Measurements from ENCODE around the gene SLMAP.
"Not testable (repeated sequence)": the region's sequence is repeated elsewhere in the genome, so short reads cannot be mapped to it uniquely, and the experiment has no call there.

The SLMAP gene

DNA sequence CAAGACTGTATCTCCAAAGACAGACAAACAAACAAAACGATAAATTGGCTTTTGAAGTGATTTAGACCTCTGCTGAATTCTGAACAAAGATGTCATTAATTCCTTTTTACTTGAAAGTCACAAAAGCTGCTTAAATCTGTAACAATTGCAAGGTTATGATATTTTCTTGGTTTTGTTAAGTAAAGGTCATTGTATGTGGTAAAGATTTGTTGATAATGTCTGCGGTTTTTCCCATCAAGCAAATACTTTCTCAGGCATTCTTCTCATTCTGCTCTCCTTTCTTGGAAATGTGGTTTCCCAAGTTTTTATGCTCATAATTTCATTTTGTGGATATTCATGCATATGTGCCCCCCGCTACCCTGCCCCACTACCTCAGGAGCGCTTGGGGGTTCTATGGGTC lies 116.5 kb downstream of the SLMAP start:
- H3K9me3 ChIP-seq (ENCODE audit: control insufficient read depth, low read length), result no peaks in the 10 kb centered on the region
- no peaks in the 10 kb centered on the region for H3K4me1 ChIP-seq (ENCODE audit: control insufficient read depth, insufficient read depth, low read length)
- no peak overlapping the region for H3K4me3 ChIP-seq (ENCODE audit: insufficient read depth, low read depth, low read length)
- no peaks in the 10 kb centered on the region for H3K27me3 ChIP-seq (ENCODE audit: control insufficient read depth, insufficient read depth, low read length, poor library complexity, severe bottlenecking)
- no peak overlapping the region for H3K27ac ChIP-seq (ENCODE audit: insufficient read depth, low read depth, low read length, poor library complexity, severe bottlenecking)
- H3K36me3 ChIP-seq (ENCODE audit: control insufficient read depth, insufficient read depth, low read length), result no peaks in the 10 kb centered on the region
- 92 to 100% methylated on average over 4 of the region's 4 CpGs for WGBS, 2 experiments

DNA sequence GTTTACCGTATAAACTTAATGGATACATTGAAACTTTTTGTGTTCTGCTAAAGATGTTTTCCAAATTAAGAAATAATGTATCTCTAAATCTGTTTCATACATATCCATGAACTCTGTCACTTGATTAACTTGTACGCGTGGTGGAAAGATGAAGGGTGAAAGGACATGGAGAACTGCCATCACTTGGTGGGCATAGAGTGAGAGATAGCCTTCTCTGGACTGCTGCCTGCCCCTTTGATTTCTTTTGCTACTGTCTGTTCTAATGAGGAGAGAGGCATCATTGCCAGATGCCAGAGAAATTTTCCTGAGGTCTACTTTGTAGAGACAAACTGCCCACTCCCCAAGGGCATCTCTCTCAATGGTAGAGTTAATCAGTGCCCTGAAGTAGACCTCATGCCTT lies 120.5 kb downstream of the SLMAP start:
- Histone ChIP-seq H3K36me3 (ENCODE audit: control insufficient read depth, insufficient read depth, low read length) (no peaks in the 10 kb centered on the region), H3K9me3 (ENCODE audit: control insufficient read depth, low read length) (no peaks in the 10 kb centered on the region)
- 97% methylated on average over 3 of the region's 3 CpGs for WGBS, 2 experiments

DNA sequence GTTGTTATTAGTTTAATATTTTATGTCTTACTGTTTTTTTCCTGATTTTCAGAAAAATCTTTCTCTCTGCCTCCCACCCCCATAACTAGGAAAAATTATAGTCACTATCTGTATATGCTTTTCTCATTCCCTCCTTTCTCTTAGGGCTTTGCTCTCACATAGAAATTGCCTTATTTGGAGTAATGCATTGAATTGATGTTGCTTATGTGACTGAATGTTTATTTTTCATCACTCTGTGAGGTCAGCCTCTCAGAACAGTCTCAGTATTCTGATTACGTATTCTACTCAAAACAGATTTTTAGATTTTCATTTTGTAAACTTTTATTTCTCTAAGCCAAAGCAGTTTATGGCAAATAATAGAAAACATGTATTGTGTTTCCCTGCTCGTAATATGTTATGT lies 121.0 kb downstream of the SLMAP start:
- H3K27me3 ChIP-seq (ENCODE audit: control insufficient read depth, insufficient read depth, low read length, poor library complexity, severe bottlenecking), result no peaks in the 10 kb centered on the region
- 100% methylated on average over 1 to 2 of the region's 2 CpGs for WGBS, 2 experiments
- no peaks in the 10 kb centered on the region for H3K9me3 ChIP-seq (ENCODE audit: control insufficient read depth, low read length)
- H3K4me1 ChIP-seq (ENCODE audit: control insufficient read depth, insufficient read depth, low read length), result no peaks in the 10 kb centered on the region
- no peaks in the 10 kb centered on the region for H3K36me3 ChIP-seq (ENCODE audit: control insufficient read depth, insufficient read depth, low read length)
- H3K27ac ChIP-seq (ENCODE audit: insufficient read depth, low read depth, low read length, poor library complexity, severe bottlenecking), result no peak overlapping the region
- H3K4me3 ChIP-seq (ENCODE audit: insufficient read depth, low read depth, low read length), result no peak overlapping the region

More for the DNA sequence above, 120.5 kb downstream of the SLMAP start:
- Histone ChIP-seq H3K27ac (ENCODE audit: insufficient read depth, low read depth, low read length, poor library complexity, severe bottlenecking) (no peak overlapping the region), H3K4me1 (ENCODE audit: control insufficient read depth, insufficient read depth, low read length) (no peaks in the 10 kb centered on the region), H3K27me3 (ENCODE audit: control insufficient read depth, insufficient read depth, low read length, poor library complexity, severe bottlenecking) (no peaks in the 10 kb centered on the region), H3K4me3 (ENCODE audit: insufficient read depth, low read depth, low read length) (no peak overlapping the region)

DNA sequence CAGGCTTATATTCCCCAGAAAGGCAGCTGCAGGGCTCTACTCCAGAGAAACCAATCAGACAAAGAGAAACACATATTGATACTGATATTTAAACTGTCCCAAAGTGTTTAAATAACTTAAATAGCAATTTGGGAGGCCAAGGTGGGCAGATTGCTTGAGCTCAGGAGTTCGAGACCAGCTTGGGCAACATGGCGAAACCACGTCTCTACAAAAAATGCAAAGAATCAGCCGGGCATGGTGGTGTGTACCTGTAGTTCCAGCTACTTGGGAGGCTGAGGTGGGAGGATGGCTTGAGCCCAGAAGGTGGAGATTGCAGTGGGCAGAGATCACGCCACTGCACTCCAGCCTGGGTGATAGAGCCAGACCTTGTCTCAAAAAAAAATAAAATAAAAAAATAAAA lies 128.3 kb downstream of the SLMAP start:
- not testable (repeated sequence) for H3K9me3 ChIP-seq (ENCODE audit: control insufficient read depth, low read length); H3K27ac ChIP-seq (ENCODE audit: insufficient read depth, low read depth, low read length, poor library complexity, severe bottlenecking); H3K27me3 ChIP-seq (ENCODE audit: control insufficient read depth, insufficient read depth, low read length, poor library complexity, severe bottlenecking); H3K4me1 ChIP-seq (ENCODE audit: control insufficient read depth, insufficient read depth, low read length); H3K4me3 ChIP-seq (ENCODE audit: insufficient read depth, low read depth, low read length); H3K36me3 ChIP-seq (ENCODE audit: control insufficient read depth, insufficient read depth, low read length)
- 90 to 97% methylated on average over 5 of the region's 5 CpGs for WGBS, 2 experiments

DNA sequence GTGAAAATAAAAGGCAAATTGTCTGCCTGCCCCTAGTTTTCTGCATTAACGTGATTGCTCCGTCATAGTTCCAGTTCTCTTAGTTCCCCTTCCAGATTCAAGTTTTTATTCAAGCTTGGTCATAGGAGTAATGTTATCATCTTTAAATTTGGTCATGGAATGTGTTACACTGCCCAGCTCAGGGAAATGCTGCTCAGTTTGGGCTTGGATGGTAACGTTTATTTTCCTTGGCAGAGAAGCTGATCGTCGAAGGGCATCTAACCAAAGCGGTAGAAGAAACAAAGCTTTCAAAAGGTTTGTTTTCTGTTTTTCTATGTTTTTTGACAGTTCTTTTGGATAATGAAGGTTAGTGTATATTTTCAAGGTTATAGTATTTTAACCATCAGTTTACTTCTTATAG lies 133.7 kb downstream of the SLMAP start:
- Histone ChIP-seq H3K27me3 (ENCODE audit: control insufficient read depth, insufficient read depth, low read length, poor library complexity, severe bottlenecking) (no peaks in the 10 kb centered on the region), H3K4me3 (ENCODE audit: insufficient read depth, low read depth, low read length) (no peak overlapping the region), H3K4me1 (ENCODE audit: control insufficient read depth, insufficient read depth, low read length) (no peaks in the 10 kb centered on the region), H3K27ac (ENCODE audit: insufficient read depth, low read depth, low read length, poor library complexity, severe bottlenecking) (no peak overlapping the region), H3K36me3 (ENCODE audit: control insufficient read depth, insufficient read depth, low read length) (no peaks in the 10 kb centered on the region), H3K9me3 (ENCODE audit: control insufficient read depth, low read length) (no peaks in the 10 kb centered on the region)
- 91 to 94% methylated on average over 6 of the region's 6 CpGs for whole genome bisulfite sequencing, 2 experiments

DNA sequence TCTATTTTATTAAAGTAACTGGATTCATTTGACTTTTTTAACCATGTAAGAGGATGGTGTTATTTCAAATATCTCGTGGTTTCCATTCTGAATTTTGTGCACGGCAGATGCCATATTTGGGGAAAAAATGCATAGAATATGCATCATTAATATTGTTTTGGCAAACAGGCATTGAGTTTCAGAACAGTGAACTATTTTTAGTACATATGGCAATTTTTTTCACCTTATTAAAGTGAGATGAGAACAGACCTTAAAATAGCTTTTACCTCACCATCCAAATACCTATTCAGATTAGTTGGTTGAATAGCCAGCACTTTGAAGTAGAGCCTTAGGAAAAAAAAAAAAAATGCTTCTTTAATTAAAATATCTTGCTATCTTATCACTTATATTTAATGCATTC lies 134.8 kb downstream of the SLMAP start:
- Histone ChIP-seq H3K36me3 (ENCODE audit: control insufficient read depth, insufficient read depth, low read length) (no peaks in the 10 kb centered on the region), H3K4me1 (ENCODE audit: control insufficient read depth, insufficient read depth, low read length) (no peaks in the 10 kb centered on the region), H3K27ac (ENCODE audit: insufficient read depth, low read depth, low read length, poor library complexity, severe bottlenecking) (no peak overlapping the region), H3K4me3 (ENCODE audit: insufficient read depth, low read depth, low read length) (no peak overlapping the region), H3K27me3 (ENCODE audit: control insufficient read depth, insufficient read depth, low read length, poor library complexity, severe bottlenecking) (no peaks in the 10 kb centered on the region), H3K9me3 (ENCODE audit: control insufficient read depth, low read length) (no peaks in the 10 kb centered on the region)
- WGBS, 2 experiments, result 95 to 100% methylated on average over 2 of the region's 2 CpGs

DNA sequence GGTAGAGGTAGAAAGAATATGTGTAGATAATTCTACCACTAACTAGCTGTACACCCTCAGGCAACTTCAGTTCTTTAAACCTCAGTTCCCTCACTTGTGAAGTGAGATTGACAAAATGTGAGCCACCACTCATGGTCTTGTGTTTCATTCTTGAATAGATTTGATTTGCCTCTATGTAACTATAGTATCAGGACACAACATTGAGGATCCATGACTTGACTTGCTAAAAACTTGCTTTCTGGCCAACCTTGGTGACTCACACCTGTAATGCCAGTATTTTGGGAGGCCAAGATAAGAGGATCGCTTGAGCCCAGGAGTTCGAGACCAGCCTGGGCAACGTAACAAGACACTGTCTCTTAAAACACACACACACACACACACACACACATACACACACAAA lies 136.3 kb downstream of the SLMAP start:
- 85 to 100% methylated on average over 3 of the region's 3 CpGs for WGBS, 2 experiments
- Histone ChIP-seq H3K27me3 (ENCODE audit: control insufficient read depth, insufficient read depth, low read length, poor library complexity, severe bottlenecking) (no peaks in the 10 kb centered on the region), H3K4me3 (ENCODE audit: insufficient read depth, low read depth, low read length) (no peak overlapping the region), H3K4me1 (ENCODE audit: control insufficient read depth, insufficient read depth, low read length) (no peaks in the 10 kb centered on the region), H3K9me3 (ENCODE audit: control insufficient read depth, low read length) (no peaks in the 10 kb centered on the region), H3K36me3 (ENCODE audit: control insufficient read depth, insufficient read depth, low read length) (no peaks in the 10 kb centered on the region), H3K27ac (ENCODE audit: insufficient read depth, low read depth, low read length, poor library complexity, severe bottlenecking) (no peak overlapping the region)

DNA sequence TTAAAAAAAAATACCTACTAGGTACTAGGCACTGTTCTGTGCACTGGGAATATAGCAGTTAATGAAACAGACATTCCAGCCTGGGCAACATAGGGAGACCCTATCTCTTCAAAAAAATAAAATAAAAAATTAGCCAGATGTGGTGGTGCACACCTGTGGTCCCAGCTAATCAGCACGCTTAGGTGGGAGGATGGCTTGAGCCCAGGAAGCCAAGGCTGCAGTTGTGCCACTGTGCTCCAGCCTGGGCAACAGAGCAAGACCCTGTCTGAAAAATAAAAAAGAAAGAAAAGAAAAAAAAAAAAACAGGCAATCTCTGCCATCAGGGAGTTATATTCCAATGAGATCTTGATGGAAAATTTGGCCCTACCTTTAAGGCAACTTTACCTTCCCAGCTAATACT lies 137.0 kb downstream of the SLMAP start:
- 96 to 97% methylated on average over 1 of the region's 1 CpG for WGBS, 2 experiments
- Histone ChIP-seq H3K36me3 (ENCODE audit: control insufficient read depth, insufficient read depth, low read length) (no peaks in the 10 kb centered on the region), H3K27me3 (ENCODE audit: control insufficient read depth, insufficient read depth, low read length, poor library complexity, severe bottlenecking) (no peaks in the 10 kb centered on the region), H3K4me1 (ENCODE audit: control insufficient read depth, insufficient read depth, low read length) (no peaks in the 10 kb centered on the region), H3K4me3 (ENCODE audit: insufficient read depth, low read depth, low read length) (no peak overlapping the region), H3K27ac (ENCODE audit: insufficient read depth, low read depth, low read length, poor library complexity, severe bottlenecking) (no peak overlapping the region), H3K9me3 (ENCODE audit: control insufficient read depth, low read length) (no peaks in the 10 kb centered on the region)

DNA sequence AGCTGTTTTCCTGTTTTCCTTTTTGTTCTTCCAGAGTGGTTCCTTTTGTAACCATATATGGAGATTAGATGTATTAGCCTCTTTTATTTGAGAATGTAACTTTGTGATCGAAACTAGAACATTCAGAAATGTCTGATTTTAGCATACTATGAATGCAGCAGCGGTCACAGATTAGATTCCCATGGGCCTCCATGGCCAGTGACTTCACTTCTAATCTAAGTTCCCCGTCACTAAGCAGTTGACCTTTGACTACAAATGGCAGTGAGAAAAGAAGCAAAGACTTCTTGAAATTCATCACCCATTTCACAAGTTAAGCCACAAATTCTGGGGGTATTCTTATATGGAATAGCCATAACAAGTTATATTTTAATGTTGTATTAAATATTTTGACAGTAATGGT lies 137.6 kb downstream of the SLMAP start:
- Histone ChIP-seq H3K9me3 (ENCODE audit: control insufficient read depth, low read length) (no peaks in the 10 kb centered on the region), H3K4me3 (ENCODE audit: insufficient read depth, low read depth, low read length) (no peak overlapping the region), H3K4me1 (ENCODE audit: control insufficient read depth, insufficient read depth, low read length) (no peaks in the 10 kb centered on the region), H3K27me3 (ENCODE audit: control insufficient read depth, insufficient read depth, low read length, poor library complexity, severe bottlenecking) (no peaks in the 10 kb centered on the region), H3K36me3 (ENCODE audit: control insufficient read depth, insufficient read depth, low read length) (no peaks in the 10 kb centered on the region), H3K27ac (ENCODE audit: insufficient read depth, low read depth, low read length, poor library complexity, severe bottlenecking) (no peak overlapping the region)
- WGBS, 2 experiments, result 96 to 100% methylated on average over 3 of the region's 3 CpGs

DNA sequence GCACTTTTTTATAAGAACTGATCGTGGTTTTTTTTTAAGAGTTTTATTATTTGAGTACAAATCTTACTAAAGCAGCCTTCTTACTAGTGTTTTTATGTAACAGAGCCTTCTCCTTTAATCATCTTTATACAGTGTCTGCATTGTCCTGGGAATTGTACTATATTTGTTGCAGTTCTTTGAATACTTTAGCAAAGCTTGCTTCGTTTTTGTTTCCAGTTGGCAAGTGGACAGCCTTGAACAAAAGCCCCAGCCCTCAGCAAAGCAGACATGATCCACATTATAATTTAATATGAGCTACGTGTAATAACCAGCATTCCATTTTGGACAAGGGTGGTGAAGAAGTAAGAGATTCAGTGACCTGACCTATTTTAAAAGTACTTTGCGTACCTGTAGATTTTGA lies 139.9 kb downstream of the SLMAP start:
- Histone ChIP-seq H3K36me3 (ENCODE audit: control insufficient read depth, insufficient read depth, low read length) (no peaks in the 10 kb centered on the region), H3K4me3 (ENCODE audit: insufficient read depth, low read depth, low read length) (no peak overlapping the region), H3K4me1 (ENCODE audit: control insufficient read depth, insufficient read depth, low read length) (no peaks in the 10 kb centered on the region), H3K9me3 (ENCODE audit: control insufficient read depth, low read length) (no peaks in the 10 kb centered on the region), H3K27me3 (ENCODE audit: control insufficient read depth, insufficient read depth, low read length, poor library complexity, severe bottlenecking) (no peaks in the 10 kb centered on the region), H3K27ac (ENCODE audit: insufficient read depth, low read depth, low read length, poor library complexity, severe bottlenecking) (no peak overlapping the region)
- 88 to 98% methylated on average over 3 to 4 of the region's 4 CpGs for WGBS, 2 experiments

DNA sequence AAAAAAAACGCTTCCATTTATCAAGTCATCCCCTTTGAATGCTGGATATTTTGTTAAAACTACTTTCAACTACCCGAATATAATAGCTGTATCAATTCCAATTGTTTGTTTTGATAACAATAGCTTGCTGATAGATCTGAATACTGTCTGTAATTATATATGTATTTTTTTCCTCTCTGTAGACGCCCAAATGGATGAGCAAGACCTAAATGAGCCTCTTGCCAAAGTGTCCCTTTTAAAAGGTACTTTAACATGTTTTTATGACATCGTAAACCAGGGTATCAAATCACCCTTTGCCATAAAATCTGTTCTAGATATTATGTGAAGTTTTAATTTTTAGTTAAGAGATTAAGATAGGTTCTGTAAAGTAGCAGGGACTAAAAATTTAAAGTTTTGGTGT lies 140.6 kb downstream of the SLMAP start:
- Histone ChIP-seq H3K4me3 (ENCODE audit: insufficient read depth, low read depth, low read length) (no peak overlapping the region), H3K27me3 (ENCODE audit: control insufficient read depth, insufficient read depth, low read length, poor library complexity, severe bottlenecking) (no peaks in the 10 kb centered on the region), H3K36me3 (ENCODE audit: control insufficient read depth, insufficient read depth, low read length) (no peaks in the 10 kb centered on the region), H3K9me3 (ENCODE audit: control insufficient read depth, low read length) (no peaks in the 10 kb centered on the region), H3K27ac (ENCODE audit: insufficient read depth, low read depth, low read length, poor library complexity, severe bottlenecking) (no peak overlapping the region), H3K4me1 (ENCODE audit: control insufficient read depth, insufficient read depth, low read length) (no peaks in the 10 kb centered on the region)
- WGBS, 2 experiments, result 90 to 95% methylated on average over 2 to 3 of the region's 4 CpGs
